ENCODE measurements around the gene TRIP13.

GRCh38 chr5:908172-908571, 15.5 kb downstream of the TRIP13 start:
- TF ChIP-seq CTCF (IDR thresholded peaks at IDR 0.05) (no peak), ZFX (IDR thresholded peaks at IDR 0.05; ENCODE audit: borderline replicate concordance) (no peak)

Data from 22Rv1 (cell line).